ENCODE measurements around the gene CTTNBP2. TPM values are rescaled to one million over a fixed set of nuclear protein-coding genes. Genes with fewer than 3 reads are reported as not detected.

Gene CTTNBP2
- total and polyA plus RNA-seq, 10 of the 15 experiments (the other 5 are each of a cell fraction or from before 2014, with no cell fraction given) = 0.04 to 0.43 TPM; not detected in 8

DNA sequence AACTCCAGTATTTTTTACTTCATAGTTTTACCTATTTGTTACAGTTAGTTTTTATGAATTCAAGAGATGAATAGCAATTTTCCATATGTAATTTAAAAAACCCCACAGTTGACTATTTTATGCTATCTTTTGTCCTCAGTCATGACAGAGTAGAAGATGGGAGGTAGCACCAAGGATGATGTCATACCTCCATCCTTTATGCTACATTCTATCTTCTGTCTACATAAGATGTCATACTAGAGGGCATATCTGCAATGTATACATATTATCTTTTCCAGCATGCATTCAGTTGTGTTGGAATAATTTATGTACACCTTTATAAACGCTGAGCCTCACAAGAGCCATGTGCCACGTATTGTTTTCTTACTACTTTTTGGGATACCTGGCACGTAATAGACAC is 209.2 kb downstream of the CTTNBP2 start:
- Histone ChIP-seq H3K4me2 (ENCODE audit: control insufficient read depth, insufficient read depth) (no peak overlapping the region), H3K79me2 (ENCODE audit: control insufficient read depth, insufficient read depth, low read length) (no peaks in the 10 kb centered on the region), H3K4me3 (no peak overlapping the region), H3K4me1 (ENCODE audit: control insufficient read depth, insufficient read depth, low read length) (no peaks in the 10 kb centered on the region), H3K36me3 (ENCODE audit: control insufficient read depth in 2 of 2, insufficient read depth in 2 of 2, low read length in 1 of 2) (no peaks in the 10 kb centered on the region), H4K20me1 (ENCODE audit: control insufficient read depth, insufficient read depth) (no peaks in the 10 kb centered on the region), H2AFZ (ENCODE audit: control insufficient read depth, low read depth, low read length) (no peak overlapping the region), H3K27ac (ENCODE audit: control insufficient read depth, insufficient read depth) (no peak overlapping the region), H3K9me3 (replicated peaks; ENCODE audit: control insufficient read depth, insufficient read depth, low read length) (no peaks in the 10 kb centered on the region), H3K27me3 (replicated peaks in 1 of 2; ENCODE audit: control insufficient read depth in 2 of 2, insufficient read depth in 2 of 2, low read length in 1 of 2) (no peaks in the 10 kb centered on the region; a peak in 1 of 4 replicates), H3K9ac (ENCODE audit: control insufficient read depth, insufficient read depth, low read length) (no peak overlapping the region)
- CTCF ChIA-PET = interaction anchor here (1.4 to 1.9 kb wide), 2 partner anchors 14 to 205 kb away, joined by 3 to 5 read pairs; no protein-coding TSS in a partner anchor
- 1% methylated on average over 3 of the region's 3 CpGs for WGBS (ENCODE audit: insufficient coverage, insufficient replicate concordance, low lambda C conversion rate, missing lambda C conversion rate)
- intact Hi-C loops (cut with micrococcal nuclease; ENCODE audit: unreplicated experiment) (no loop called here), in situ Hi-C loops (cut with MboI) (no loop called here)
- FAIRE-seq (no peak), ATAC-seq (no peak), DNase-seq (ENCODE audit: low read depth, low spot score) (no peak)
- POLR2A ChIA-PET = no interaction called here
- SMC1A ChIA-PET (ENCODE audit: uncharacterized antibody, unreplicated experiment) = interaction anchor here (0.7 to 1.9 kb wide), 2 partner anchors 9 to 11 kb away, joined by 3 to 10 read pairs; no protein-coding TSS in a partner anchor
- BruUV-seq (replicated peaks) = no TSS peak
- RAD21 ChIA-PET (ENCODE audit: unreplicated experiment) = no interaction called here
- TF ChIP-seq ZBTB11 (CRISPR knock-in tag; IDR thresholded peaks at IDR 0.05) (no peak), SP1 (IDR thresholded peaks at IDR 0.05; ENCODE audit: low read depth, low read length) (no peak), ZNF207 (IDR thresholded peaks at IDR 0.05; ENCODE audit: borderline replicate concordance) (no peak), POLR2A (IDR thresholded peaks at IDR 0.05; ENCODE audit: low read depth, low read length) (no peak), ZNF622 (IDR thresholded peaks at IDR 0.05) (no peak), MYB (IDR thresholded peaks at IDR 0.05; ENCODE audit: borderline replicate concordance, low read depth, low read length) (no peak), STAT3 (IDR thresholded peaks at IDR 0.05; ENCODE audit: low read depth, low read length) (no peak), SIX5 (IDR thresholded peaks at IDR 0.05; ENCODE audit: low read depth, low read length, severe bottlenecking) (no peak), RELA (IDR thresholded peaks at IDR 0.05; ENCODE audit: borderline replicate concordance, partially characterized antibody) (no peak), ASH2L (IDR thresholded peaks at IDR 0.05; ENCODE audit: borderline replicate concordance, low read depth) (no peak), USF2 (IDR thresholded peaks at IDR 0.05; ENCODE audit: borderline replicate concordance, low read depth, low read length) (no peak), TBL1XR1 (IDR thresholded peaks at IDR 0.05; ENCODE audit: low read depth, low read length) (no peak), PRDM15 (CRISPR knock-in tag; IDR thresholded peaks at IDR 0.05) (no peak), EZH2 (IDR thresholded peaks at IDR 0.05; ENCODE audit: borderline replicate concordance, control insufficient read depth, low read depth, low read length) (no peak)
- TF ChIP-seq, protein P1, sequence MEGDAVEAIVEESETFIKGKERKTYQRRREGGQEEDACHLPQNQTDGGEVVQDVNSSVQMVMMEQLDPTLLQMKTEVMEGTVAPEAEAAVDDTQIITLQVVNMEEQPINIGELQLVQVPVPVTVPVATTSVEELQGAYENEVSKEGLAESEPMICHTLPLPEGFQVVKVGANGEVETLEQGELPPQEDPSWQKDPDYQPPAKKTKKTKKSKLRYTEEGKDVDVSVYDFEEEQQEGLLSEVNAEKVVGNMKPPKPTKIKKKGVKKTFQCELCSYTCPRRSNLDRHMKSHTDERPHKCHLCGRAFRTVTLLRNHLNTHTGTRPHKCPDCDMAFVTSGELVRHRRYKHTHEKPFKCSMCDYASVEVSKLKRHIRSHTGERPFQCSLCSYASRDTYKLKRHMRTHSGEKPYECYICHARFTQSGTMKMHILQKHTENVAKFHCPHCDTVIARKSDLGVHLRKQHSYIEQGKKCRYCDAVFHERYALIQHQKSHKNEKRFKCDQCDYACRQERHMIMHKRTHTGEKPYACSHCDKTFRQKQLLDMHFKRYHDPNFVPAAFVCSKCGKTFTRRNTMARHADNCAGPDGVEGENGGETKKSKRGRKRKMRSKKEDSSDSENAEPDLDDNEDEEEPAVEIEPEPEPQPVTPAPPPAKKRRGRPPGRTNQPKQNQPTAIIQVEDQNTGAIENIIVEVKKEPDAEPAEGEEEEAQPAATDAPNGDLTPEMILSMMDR (IDR thresholded peaks at IDR 0.05 in 2 of 3, conservative IDR thresholded peaks at IDR 0.05 in 1 of 3; ENCODE audit: control insufficient read depth in 2 of 3, extremely low read depth in 1 of 3, insufficient read depth in 1 of 3, low read depth in 3 of 3, low read length in 3 of 3) = no peak
